PFSK-1 (cell line): ENCODE data around the gene RAD51B.

Experiments
- POLR2AphosphoS5 ChIP-seq: IDR thresholded peaks from 2 replicates; pipeline ENCODE4 v1.6.1; 2012; ENCODE audit warnings: low read depth, mild to moderate bottlenecking, control low read depth, low read length, moderate library complexity
- SIN3A ChIP-seq: IDR thresholded peaks from 2 replicates; pipeline ENCODE4 v1.6.1; 2012; ENCODE audit warnings: mild to moderate bottlenecking, low read length, moderate library complexity, borderline replicate concordance; ENCODE audit not compliant: insufficient read depth
- TAF1 ChIP-seq: IDR thresholded peaks from 2 replicates; pipeline ENCODE4 v1.6.1; 2012; ENCODE audit warnings: low read length, control low read depth, borderline replicate concordance; ENCODE audit not compliant: insufficient read depth
- TF ChIP-seq, protein P1 (sequence below), 2 experiments: IDR thresholded peaks; 2 replicates each; pipeline versions ENCODE4 v1.6.1 to v1.8.0; 2011 to 2012; ENCODE audit warnings: low read depth in 2 of 2, low read length in 2 of 2, control low read depth in 1 of 2, inconsistent platforms in 1 of 2, mild to moderate bottlenecking in 1 of 2, moderate library complexity in 1 of 2; ENCODE audit not compliant: insufficient read depth in 1 of 2

DNA sequence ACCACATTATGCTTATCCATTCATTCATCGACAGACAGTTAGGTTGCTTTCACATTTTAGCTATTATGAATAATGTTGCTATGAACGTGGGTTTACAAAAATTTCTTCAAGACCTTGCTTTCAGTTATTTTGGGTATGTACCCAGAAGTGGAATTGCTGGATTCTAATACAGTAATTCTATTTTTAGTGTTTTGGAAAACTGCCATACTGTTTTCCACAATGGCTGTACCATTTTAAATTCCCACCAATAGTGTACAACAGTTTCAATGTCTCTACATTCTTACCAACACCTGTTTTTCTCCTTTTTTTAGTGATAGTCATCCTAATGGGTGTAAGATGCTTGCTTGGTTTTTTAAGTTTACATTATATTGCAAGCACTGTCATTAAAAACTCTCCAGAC is 825.8 kb downstream of the RAD51B start:
- TF ChIP-seq, protein P1, sequence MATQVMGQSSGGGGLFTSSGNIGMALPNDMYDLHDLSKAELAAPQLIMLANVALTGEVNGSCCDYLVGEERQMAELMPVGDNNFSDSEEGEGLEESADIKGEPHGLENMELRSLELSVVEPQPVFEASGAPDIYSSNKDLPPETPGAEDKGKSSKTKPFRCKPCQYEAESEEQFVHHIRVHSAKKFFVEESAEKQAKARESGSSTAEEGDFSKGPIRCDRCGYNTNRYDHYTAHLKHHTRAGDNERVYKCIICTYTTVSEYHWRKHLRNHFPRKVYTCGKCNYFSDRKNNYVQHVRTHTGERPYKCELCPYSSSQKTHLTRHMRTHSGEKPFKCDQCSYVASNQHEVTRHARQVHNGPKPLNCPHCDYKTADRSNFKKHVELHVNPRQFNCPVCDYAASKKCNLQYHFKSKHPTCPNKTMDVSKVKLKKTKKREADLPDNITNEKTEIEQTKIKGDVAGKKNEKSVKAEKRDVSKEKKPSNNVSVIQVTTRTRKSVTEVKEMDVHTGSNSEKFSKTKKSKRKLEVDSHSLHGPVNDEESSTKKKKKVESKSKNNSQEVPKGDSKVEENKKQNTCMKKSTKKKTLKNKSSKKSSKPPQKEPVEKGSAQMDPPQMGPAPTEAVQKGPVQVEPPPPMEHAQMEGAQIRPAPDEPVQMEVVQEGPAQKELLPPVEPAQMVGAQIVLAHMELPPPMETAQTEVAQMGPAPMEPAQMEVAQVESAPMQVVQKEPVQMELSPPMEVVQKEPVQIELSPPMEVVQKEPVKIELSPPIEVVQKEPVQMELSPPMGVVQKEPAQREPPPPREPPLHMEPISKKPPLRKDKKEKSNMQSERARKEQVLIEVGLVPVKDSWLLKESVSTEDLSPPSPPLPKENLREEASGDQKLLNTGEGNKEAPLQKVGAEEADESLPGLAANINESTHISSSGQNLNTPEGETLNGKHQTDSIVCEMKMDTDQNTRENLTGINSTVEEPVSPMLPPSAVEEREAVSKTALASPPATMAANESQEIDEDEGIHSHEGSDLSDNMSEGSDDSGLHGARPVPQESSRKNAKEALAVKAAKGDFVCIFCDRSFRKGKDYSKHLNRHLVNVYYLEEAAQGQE (IDR thresholded peaks at IDR 0.05; ENCODE audit: insufficient read depth in 1 of 2, low read depth in 2 of 2, low read length in 2 of 2), result no peak
- no peak for TF ChIP-seq SIN3A
- no peak for TF ChIP-seq POLR2AphosphoS5
- no peak for TF ChIP-seq TAF1
